GM23338 (cell line): ENCODE measurements around the gene CD48. TPM values are rescaled to one million over a fixed set of nuclear protein-coding genes. Genes with fewer than 3 reads are reported as not detected.

ENCODE experiments used
- ATAC-seq: fragments of 200-7000 bp; cut with Tn5 transposase; 3 replicates; pipeline ENCODE4 v1.9.1; 2020
- DNase-seq: peaks from one replicate; pipeline ENCODE4 v3.0.0-alpha.2; 2015; ENCODE audit warnings: low spot score
- H2AFZ ChIP-seq: fragments of 200-600 bp; sonication (generic); 2 replicates; pipeline ENCODE4 v1.8.0; 2016; ENCODE audit warnings: antibody characterized with exemption, mild to moderate bottlenecking, moderate library complexity
- H3F3A ChIP-seq: fragments of 200-600 bp; sonication (generic); replicated peaks from 2 replicates; pipeline ENCODE4 v1.8.0; 2017; ENCODE audit warnings: antibody characterized with exemption, mixed run types, low read depth
- H3K27ac ChIP-seq: fragments of 200-600 bp; sonication (generic); 2 replicates; pipeline ENCODE4 v1.6.1; 2016; ENCODE audit warnings: low read depth
- H3K27me3 ChIP-seq: fragments of 200-600 bp; sonication (generic); 2 replicates; pipeline ENCODE4 v1.8.0; 2016; ENCODE audit warnings: mild to moderate bottlenecking, mixed run types, moderate library complexity; ENCODE audit not compliant: insufficient read depth
- H3K36me3 ChIP-seq: fragments of 200-600 bp; sonication (generic); 2 replicates; pipeline ENCODE4 v1.8.0; 2016; ENCODE audit warnings: mild to moderate bottlenecking; ENCODE audit not compliant: insufficient read depth
- H3K4me1 ChIP-seq: fragments of 200-600 bp; sonication (generic); 2 replicates; pipeline ENCODE4 v1.8.0; 2016; ENCODE audit warnings: mild to moderate bottlenecking, moderate library complexity; ENCODE audit not compliant: insufficient read depth
- H3K4me2 ChIP-seq: fragments of 200-600 bp; sonication (generic); 2 replicates; pipeline ENCODE4 v1.7.1; 2017; ENCODE audit warnings: mixed run types
- H3K4me3 ChIP-seq: fragments of 200-600 bp; sonication (generic); 2 replicates; pipeline ENCODE4 v1.6.1; 2016; ENCODE audit warnings: mixed run types
- H3K79me2 ChIP-seq: fragments of 200-600 bp; sonication (generic); replicated peaks from 2 replicates; pipeline ENCODE4 v1.8.0; 2017; ENCODE audit warnings: mild to moderate bottlenecking; ENCODE audit not compliant: insufficient read depth
- H3K9me2 ChIP-seq: fragments of 200-600 bp; sonication (generic); 2 replicates; pipeline ENCODE4 v1.8.0; 2017; ENCODE audit not compliant: insufficient read depth
- H4K20me1 ChIP-seq: fragments of 200-600 bp; sonication (generic); replicated peaks from 2 replicates; pipeline ENCODE4 v1.8.0; 2017; ENCODE audit warnings: mild to moderate bottlenecking; ENCODE audit not compliant: insufficient read depth
- H3K27ac Mint-ChIP-seq: 2 replicates; pipeline ENCODE4 v1.8.0; 2020; ENCODE audit warnings: inconsistent platforms, mild to moderate bottlenecking, moderate library complexity, mixed read lengths
- H3K27me3 Mint-ChIP-seq: 3 replicates; pipeline ENCODE4 v1.8.0; 2022; ENCODE audit warnings: low read depth, mild to moderate bottlenecking, moderate library complexity, mixed read lengths, inconsistent platforms; ENCODE audit not compliant: insufficient read depth, poor library complexity
- H3K36me3 Mint-ChIP-seq: 3 replicates; pipeline ENCODE4 v1.8.0; 2021; ENCODE audit warnings: low read depth, mild to moderate bottlenecking, inconsistent platforms, moderate library complexity, mixed read lengths
- H3K4me1 Mint-ChIP-seq: 3 replicates; pipeline ENCODE4 v1.8.0; 2020; ENCODE audit warnings: mild to moderate bottlenecking, inconsistent platforms, mixed read lengths
- H3K4me3 Mint-ChIP-seq: 3 replicates; pipeline ENCODE4 v1.8.0; 2021; ENCODE audit warnings: moderate library complexity, mild to moderate bottlenecking, inconsistent platforms, mixed read lengths
- H3K9me3 Mint-ChIP-seq: 3 replicates; pipeline ENCODE4 v1.8.0; 2020; ENCODE audit warnings: moderate library complexity, mild to moderate bottlenecking, inconsistent platforms, mixed read lengths
- CREB1 ChIP-seq: fragments of 250-450 bp; sonication (Bioruptor Pico); IDR thresholded peaks from 2 replicates; pipeline ENCODE4 v1.5.0; 2020; ENCODE audit warnings: low read depth, mild to moderate bottlenecking, moderate library complexity
- EZH2 ChIP-seq: fragments of 200-600 bp; sonication (generic); IDR thresholded peaks from one replicate; pipeline ENCODE4 v1.8.0; 2017; ENCODE audit warnings: antibody characterized with exemption, mild to moderate bottlenecking, low read depth; ENCODE audit not compliant: unreplicated experiment
- EZH2phosphoT487 ChIP-seq: fragments of 200-600 bp; sonication (generic); IDR thresholded peaks from one replicate; pipeline ENCODE4 v1.8.1; 2018; ENCODE audit warnings: antibody characterized with exemption; ENCODE audit not compliant: unreplicated experiment
- POLR2AphosphoS5 ChIP-seq: IDR thresholded peaks from 2 replicates; pipeline ENCODE4 v1.6.1; 2016; ENCODE audit warnings: antibody characterized with exemption, low read depth
- STAT1 ChIP-seq: IDR thresholded peaks from one replicate; pipeline ENCODE4 v1.6.1; 2016; ENCODE audit warnings: antibody characterized with exemption; ENCODE audit not compliant: unreplicated experiment
- ZNF114 ChIP-seq: fragments of 250-450 bp; sonication (Bioruptor Pico); IDR thresholded peaks from 2 replicates; pipeline ENCODE4 v1.5.0; 2020; ENCODE audit warnings: mild to moderate bottlenecking, moderate library complexity
- ZNF331 ChIP-seq: fragments of 250-450 bp; sonication (Bioruptor Pico); IDR thresholded peaks from 2 replicates; pipeline ENCODE4 v1.5.0; 2020; ENCODE audit warnings: low read depth, mild to moderate bottlenecking, moderate library complexity
- polyA plus RNA-seq: library from polyadenylated mRNA; unstranded; fragments of >200 nt; fragmentation: Nextera tagmentation; extraction: Ambion mirVana; gene quantifications from 2 replicates; pipeline ENCODE4 v1.2.1, GENCODE V29; 2016
- total RNA-seq: library from RNA; depleted of rRNA; stranded (reverse); fragments of >200 nt; shearing (Covaris generic); gene quantifications from 2 replicates; pipeline ENCODE4 v1.2.3, GENCODE V29; 2014
- TF ChIP-seq, protein P1 (sequence below): IDR thresholded peaks from one replicate; pipeline ENCODE4 v1.6.1; 2018; ENCODE audit warnings: antibody characterized with exemption; ENCODE audit not compliant: unreplicated experiment
- TF ChIP-seq, protein P2 (sequence below), 2 experiments: fragments of 200-600 bp in 1 of 2; sonication (generic) in 1 of 2; conservative IDR thresholded peaks; 2 replicates each; pipeline versions ENCODE4 v1.5.1 to v1.6.1; 2016 to 2017; ENCODE audit warnings: antibody characterized with exemption in 2 of 2, low read depth in 2 of 2, mild to moderate bottlenecking in 2 of 2, moderate library complexity in 1 of 2
- TF ChIP-seq, protein P3 (sequence below): fragments of 250-450 bp; sonication (Bioruptor Pico); IDR thresholded peaks from 2 replicates; pipeline ENCODE4 v1.5.0; 2020; ENCODE audit warnings: mild to moderate bottlenecking, moderate library complexity

Gene CD48
- total and polyA plus RNA-seq, 2 experiments from 2014 or later: 0.34 to 0.45 TPM

DNA sequence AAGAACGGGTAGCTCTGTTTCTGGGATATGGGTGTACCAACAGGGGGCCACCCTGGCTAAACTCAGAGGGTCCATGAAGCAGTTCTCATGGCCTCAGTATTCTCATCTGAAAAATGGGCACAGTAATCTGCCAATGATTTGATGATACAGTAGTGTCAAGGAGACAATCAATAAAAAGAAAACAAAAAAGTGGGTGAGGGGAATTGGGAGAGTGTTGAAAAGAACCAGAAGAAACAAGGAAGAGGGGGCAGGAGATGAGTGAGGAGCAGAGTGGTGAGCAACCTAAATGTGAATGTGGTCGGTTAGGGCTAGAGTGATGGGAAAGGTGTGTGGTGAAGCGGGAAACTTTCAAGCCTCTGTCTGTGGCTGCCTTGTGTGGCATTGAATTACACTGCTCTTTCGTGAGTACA is 29.5 kb upstream of the CD48 start:
- no peaks in the 10 kb centered on the region for H3K27me3 ChIP-seq
- H3K27ac ChIP-seq: no peak overlapping the region
- no peaks in the 10 kb centered on the region for H3K36me3 ChIP-seq
- no peaks in the 10 kb centered on the region for H3K9me2 ChIP-seq
- H3K79me2 ChIP-seq: no peaks in the 10 kb centered on the region
- H3K4me1 Mint-ChIP-seq: peaks cover 10% of the 10 kb centered on the region
- no peaks in the 10 kb centered on the region for H3F3A ChIP-seq
- no peak overlapping the region for H2AFZ ChIP-seq
- no peak for DNase-seq
- H3K4me2 ChIP-seq: no peak overlapping the region
- no peak overlapping the region for H3K4me3 ChIP-seq
- H4K20me1 ChIP-seq: no peaks in the 10 kb centered on the region
- ATAC-seq: no peak
- no peak overlapping the region for H3K4me3 Mint-ChIP-seq
- H3K9me3 Mint-ChIP-seq: peaks cover 13% of the 10 kb centered on the region
- no peak overlapping the region for H3K27ac Mint-ChIP-seq
- peaks cover 5% of the 10 kb centered on the region; the same call in 2 of the 3 replicates for H3K36me3 Mint-ChIP-seq
- no peak for TF ChIP-seq EZH2
- no peak for TF ChIP-seq ZNF114 (CRISPR knock-in tag)
- TF ChIP-seq, protein P1, sequence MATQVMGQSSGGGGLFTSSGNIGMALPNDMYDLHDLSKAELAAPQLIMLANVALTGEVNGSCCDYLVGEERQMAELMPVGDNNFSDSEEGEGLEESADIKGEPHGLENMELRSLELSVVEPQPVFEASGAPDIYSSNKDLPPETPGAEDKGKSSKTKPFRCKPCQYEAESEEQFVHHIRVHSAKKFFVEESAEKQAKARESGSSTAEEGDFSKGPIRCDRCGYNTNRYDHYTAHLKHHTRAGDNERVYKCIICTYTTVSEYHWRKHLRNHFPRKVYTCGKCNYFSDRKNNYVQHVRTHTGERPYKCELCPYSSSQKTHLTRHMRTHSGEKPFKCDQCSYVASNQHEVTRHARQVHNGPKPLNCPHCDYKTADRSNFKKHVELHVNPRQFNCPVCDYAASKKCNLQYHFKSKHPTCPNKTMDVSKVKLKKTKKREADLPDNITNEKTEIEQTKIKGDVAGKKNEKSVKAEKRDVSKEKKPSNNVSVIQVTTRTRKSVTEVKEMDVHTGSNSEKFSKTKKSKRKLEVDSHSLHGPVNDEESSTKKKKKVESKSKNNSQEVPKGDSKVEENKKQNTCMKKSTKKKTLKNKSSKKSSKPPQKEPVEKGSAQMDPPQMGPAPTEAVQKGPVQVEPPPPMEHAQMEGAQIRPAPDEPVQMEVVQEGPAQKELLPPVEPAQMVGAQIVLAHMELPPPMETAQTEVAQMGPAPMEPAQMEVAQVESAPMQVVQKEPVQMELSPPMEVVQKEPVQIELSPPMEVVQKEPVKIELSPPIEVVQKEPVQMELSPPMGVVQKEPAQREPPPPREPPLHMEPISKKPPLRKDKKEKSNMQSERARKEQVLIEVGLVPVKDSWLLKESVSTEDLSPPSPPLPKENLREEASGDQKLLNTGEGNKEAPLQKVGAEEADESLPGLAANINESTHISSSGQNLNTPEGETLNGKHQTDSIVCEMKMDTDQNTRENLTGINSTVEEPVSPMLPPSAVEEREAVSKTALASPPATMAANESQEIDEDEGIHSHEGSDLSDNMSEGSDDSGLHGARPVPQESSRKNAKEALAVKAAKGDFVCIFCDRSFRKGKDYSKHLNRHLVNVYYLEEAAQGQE: no peak
- no peak for TF ChIP-seq ZNF331 (CRISPR knock-in tag)
- no peak for TF ChIP-seq CREB1 (CRISPR knock-in tag)
- no peak for TF ChIP-seq EZH2phosphoT487
- TF ChIP-seq, protein P2, sequence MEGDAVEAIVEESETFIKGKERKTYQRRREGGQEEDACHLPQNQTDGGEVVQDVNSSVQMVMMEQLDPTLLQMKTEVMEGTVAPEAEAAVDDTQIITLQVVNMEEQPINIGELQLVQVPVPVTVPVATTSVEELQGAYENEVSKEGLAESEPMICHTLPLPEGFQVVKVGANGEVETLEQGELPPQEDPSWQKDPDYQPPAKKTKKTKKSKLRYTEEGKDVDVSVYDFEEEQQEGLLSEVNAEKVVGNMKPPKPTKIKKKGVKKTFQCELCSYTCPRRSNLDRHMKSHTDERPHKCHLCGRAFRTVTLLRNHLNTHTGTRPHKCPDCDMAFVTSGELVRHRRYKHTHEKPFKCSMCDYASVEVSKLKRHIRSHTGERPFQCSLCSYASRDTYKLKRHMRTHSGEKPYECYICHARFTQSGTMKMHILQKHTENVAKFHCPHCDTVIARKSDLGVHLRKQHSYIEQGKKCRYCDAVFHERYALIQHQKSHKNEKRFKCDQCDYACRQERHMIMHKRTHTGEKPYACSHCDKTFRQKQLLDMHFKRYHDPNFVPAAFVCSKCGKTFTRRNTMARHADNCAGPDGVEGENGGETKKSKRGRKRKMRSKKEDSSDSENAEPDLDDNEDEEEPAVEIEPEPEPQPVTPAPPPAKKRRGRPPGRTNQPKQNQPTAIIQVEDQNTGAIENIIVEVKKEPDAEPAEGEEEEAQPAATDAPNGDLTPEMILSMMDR (conservative IDR thresholded peaks at IDR 0.05; ENCODE audit: low read depth in 2 of 2): no peak
- no peaks in the 10 kb centered on the region for H3K4me1 ChIP-seq
- H3K27me3 Mint-ChIP-seq: no peaks in the 10 kb centered on the region

DNA sequence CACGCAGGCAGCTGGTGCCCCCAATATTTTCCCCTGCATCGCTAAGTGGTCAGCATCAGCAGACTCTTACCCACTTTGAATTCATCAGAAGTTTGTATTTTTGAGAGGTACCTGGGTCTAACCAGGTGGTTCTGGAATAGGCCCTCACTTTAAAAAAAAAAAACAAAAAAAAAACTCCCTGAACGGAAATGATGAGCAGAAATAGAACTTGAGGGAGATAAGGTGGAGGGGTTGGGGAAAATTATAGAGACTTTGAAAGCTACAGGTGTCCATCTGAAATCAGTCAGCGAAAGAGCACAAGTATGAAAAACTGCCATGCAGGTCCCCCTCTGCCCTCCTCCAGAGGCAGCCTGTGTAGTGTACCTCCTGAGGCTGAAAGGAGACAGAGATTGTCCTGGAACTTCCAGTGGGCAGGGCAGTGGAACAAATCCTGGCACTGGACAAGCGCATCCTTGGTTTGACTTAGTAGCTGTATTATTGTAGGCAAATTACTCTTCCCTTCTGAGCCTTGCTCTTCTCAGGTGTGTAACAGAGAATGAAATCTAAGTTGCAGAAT is 28.6 kb upstream of the CD48 start:
- Histone ChIP-seq H4K20me1 (no peaks in the 10 kb centered on the region), H3K4me2 (no peak overlapping the region), H2AFZ (no peak overlapping the region), H3K9me2 (peaks cover 3% of the 10 kb centered on the region; the same call in 1 of the 2 replicates), H3K27ac (no peak overlapping the region), H3F3A (no peaks in the 10 kb centered on the region), H3K4me3 (no peak overlapping the region), H3K4me1 (no peaks in the 10 kb centered on the region), H3K36me3 (no peaks in the 10 kb centered on the region), H3K79me2 (no peaks in the 10 kb centered on the region), H3K27me3 (no peaks in the 10 kb centered on the region)
- H3K9me3 Mint-ChIP-seq: peaks cover 17% of the 10 kb centered on the region
- DNase-seq: no peak
- ATAC-seq: no peak
- H3K27ac Mint-ChIP-seq: no peak overlapping the region
- H3K4me3 Mint-ChIP-seq: no peak overlapping the region
- H3K36me3 Mint-ChIP-seq: peaks cover 8% of the 10 kb centered on the region; the same call in 2 of the 3 replicates
- H3K4me1 Mint-ChIP-seq: peaks cover 6% of the 10 kb centered on the region
- no peaks in the 10 kb centered on the region for H3K27me3 Mint-ChIP-seq
- TF ChIP-seq POLR2AphosphoS5 (no peak), STAT1 (no peak)
- TF ChIP-seq, protein P3, sequence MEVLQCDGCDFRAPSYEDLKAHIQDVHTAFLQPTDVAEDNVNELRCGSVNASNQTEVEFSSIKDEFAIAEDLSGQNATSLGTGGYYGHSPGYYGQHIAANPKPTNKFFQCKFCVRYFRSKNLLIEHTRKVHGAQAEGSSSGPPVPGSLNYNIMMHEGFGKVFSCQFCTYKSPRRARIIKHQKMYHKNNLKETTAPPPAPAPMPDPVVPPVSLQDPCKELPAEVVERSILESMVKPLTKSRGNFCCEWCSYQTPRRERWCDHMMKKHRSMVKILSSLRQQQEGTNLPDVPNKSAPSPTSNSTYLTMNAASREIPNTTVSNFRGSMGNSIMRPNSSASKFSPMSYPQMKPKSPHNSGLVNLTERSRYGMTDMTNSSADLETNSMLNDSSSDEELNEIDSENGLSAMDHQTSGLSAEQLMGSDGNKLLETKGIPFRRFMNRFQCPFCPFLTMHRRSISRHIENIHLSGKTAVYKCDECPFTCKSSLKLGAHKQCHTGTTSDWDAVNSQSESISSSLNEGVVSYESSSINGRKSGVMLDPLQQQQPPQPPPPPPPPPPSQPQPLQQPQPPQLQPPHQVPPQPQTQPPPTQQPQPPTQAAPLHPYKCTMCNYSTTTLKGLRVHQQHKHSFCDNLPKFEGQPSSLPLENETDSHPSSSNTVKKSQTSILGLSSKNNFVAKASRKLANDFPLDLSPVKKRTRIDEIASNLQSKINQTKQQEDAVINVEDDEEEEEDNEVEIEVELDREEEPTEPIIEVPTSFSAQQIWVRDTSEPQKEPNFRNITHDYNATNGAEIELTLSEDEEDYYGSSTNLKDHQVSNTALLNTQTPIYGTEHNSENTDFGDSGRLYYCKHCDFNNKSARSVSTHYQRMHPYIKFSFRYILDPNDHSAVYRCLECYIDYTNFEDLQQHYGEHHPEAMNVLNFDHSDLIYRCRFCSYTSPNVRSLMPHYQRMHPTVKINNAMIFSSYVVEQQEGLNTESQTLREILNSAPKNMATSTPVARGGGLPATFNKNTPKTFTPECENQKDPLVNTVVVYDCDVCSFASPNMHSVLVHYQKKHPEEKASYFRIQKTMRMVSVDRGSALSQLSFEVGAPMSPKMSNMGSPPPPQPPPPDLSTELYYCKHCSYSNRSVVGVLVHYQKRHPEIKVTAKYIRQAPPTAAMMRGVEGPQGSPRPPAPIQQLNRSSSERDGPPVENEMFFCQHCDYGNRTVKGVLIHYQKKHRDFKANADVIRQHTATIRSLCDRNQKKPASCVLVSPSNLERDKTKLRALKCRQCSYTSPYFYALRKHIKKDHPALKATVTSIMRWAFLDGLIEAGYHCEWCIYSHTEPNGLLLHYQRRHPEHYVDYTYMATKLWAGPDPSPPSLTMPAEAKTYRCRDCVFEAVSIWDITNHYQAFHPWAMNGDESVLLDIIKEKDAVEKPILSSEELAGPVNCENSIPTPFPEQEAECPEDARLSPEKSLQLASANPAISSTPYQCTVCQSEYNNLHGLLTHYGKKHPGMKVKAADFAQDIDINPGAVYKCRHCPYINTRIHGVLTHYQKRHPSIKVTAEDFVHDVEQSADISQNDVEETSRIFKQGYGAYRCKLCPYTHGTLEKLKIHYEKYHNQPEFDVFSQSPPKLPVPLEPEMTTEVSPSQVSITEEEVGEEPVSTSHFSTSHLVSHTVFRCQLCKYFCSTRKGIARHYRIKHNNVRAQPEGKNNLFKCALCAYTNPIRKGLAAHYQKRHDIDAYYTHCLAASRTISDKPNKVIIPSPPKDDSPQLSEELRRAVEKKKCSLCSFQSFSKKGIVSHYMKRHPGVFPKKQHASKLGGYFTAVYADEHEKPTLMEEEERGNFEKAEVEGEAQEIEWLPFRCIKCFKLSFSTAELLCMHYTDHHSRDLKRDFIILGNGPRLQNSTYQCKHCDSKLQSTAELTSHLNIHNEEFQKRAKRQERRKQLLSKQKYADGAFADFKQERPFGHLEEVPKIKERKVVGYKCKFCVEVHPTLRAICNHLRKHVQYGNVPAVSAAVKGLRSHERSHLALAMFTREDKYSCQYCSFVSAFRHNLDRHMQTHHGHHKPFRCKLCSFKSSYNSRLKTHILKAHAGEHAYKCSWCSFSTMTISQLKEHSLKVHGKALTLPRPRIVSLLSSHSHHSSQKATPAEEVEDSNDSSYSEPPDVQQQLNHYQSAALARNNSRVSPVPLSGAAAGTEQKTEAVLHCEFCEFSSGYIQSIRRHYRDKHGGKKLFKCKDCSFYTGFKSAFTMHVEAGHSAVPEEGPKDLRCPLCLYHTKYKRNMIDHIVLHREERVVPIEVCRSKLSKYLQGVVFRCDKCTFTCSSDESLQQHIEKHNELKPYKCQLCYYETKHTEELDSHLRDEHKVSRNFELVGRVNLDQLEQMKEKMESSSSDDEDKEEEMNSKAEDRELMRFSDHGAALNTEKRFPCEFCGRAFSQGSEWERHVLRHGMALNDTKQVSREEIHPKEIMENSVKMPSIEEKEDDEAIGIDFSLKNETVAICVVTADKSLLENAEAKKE (CRISPR knock-in tag): no peak
